A549 (cell line): ENCODE data around the gene SLC46A2. TPM values are rescaled to one million over a fixed set of nuclear protein-coding genes. Genes with fewer than 3 reads are reported as not detected.

ENCODE experiments used
- ATAC-seq, 2 experiments: fragments of 200-7000 bp in 1 of 2; fragments of >200 bp in 1 of 2; cut with Nextera tagmentation in 1 of 2; cut with Tn5 transposase in 1 of 2; 3 replicates each; pipeline versions ENCODE4 v1.8.0 to v1.9.1; 2018 to 2020; ENCODE audit warnings: mild to moderate bottlenecking in 1 of 2, moderate library complexity in 1 of 2
- CTCF ChIA-PET: fragments of 300-600 bp; sonication (Branson Sonifier 250); formaldehyde crosslinking; extraction: SDS; loops from one replicate; lab custom pipeline; 2021; ENCODE audit warnings: antibody characterized with exemption, inconsistent platforms; lab: Yijun Ruan, JAX
- POLR2A ChIA-PET: fragments of 350-600 bp; formaldehyde crosslinking; extraction: SDS; loops from one replicate; lab custom pipeline; 2021; ENCODE audit warnings: antibody characterized with exemption, inconsistent platforms; lab: Yijun Ruan, JAX
- DNase-seq, 2 experiments: peaks; one replicate each; pipeline versions ENCODE4 v3.0.0 to v3.0.0-alpha.2; 2011 to 2016; ENCODE audit warnings: low read depth in 1 of 2, low spot score in 1 of 2
- FAIRE-seq: peaks from 2 replicates; lab custom pipeline; 2011; peaks lifted over from hg19 to GRCh38; lab: Jason Lieb, UNC
- H3K27ac ChIP-seq, 2 experiments: fragments of >200 bp; sonication (Bioruptor Twin); formaldehyde crosslinking; 3 replicates each; pipeline ENCODE4 v1.5.1; 2016 to 2017
- H3K4me1 ChIP-seq: fragments of >200 bp; sonication (Bioruptor Twin); formaldehyde crosslinking; 3 replicates; pipeline ENCODE4 v1.6.1; 2016
- H3K4me2 ChIP-seq: fragments of >200 bp; sonication (Bioruptor Twin); formaldehyde crosslinking; 3 replicates; pipeline ENCODE4 v1.6.1; 2016
- H3K4me3 ChIP-seq: fragments of >200 bp; sonication (Bioruptor Twin); formaldehyde crosslinking; 3 replicates; pipeline ENCODE4 v1.5.1; 2016
- H3K9me3 ChIP-seq: fragments of >200 bp; sonication (Bioruptor Twin); formaldehyde crosslinking; 3 replicates; pipeline ENCODE4 v1.6.1; 2016
- ATOH8 ChIP-seq: fragments of 250-450 bp; sonication (Bioruptor Pico); IDR thresholded peaks from 2 replicates; pipeline ENCODE4 v1.5.0; 2020; ENCODE audit warnings: low read depth, mild to moderate bottlenecking, moderate library complexity
- BCL3 ChIP-seq: fragments of >200 bp; sonication (Bioruptor Twin); formaldehyde crosslinking; IDR thresholded peaks from 3 replicates; pipeline ENCODE4 v1.6.1; 2016
- CBX8 ChIP-seq: fragments of 200-600 bp; sonication (generic); IDR thresholded peaks from 2 replicates; pipeline ENCODE4 v1.6.1; 2016
- CHD2 ChIP-seq: fragments of 150-350 bp; IDR thresholded peaks from 2 replicates; pipeline ENCODE4 v1.6.1; 2014; ENCODE audit warnings: low read length; ENCODE audit not compliant: partially characterized antibody
- EHF ChIP-seq: fragments of 250-450 bp; sonication (Bioruptor Pico); IDR thresholded peaks from 2 replicates; pipeline ENCODE4 v1.5.0; 2020; ENCODE audit warnings: mild to moderate bottlenecking
- EP300 ChIP-seq, 2 experiments: fragments of >200 bp; sonication (Bioruptor Twin); formaldehyde crosslinking; IDR thresholded peaks; 2 replicates in 1 of 2; 3 replicates in 1 of 2; pipeline ENCODE4 v1.6.1; 2016 to 2017
- ESRRA ChIP-seq: fragments of 150-350 bp; IDR thresholded peaks from 2 replicates; pipeline ENCODE4 v1.6.1; 2014; ENCODE audit warnings: mild to moderate bottlenecking, low read length, borderline replicate concordance
- FOSB ChIP-seq: fragments of 250-450 bp; sonication (Bioruptor Pico); IDR thresholded peaks from 2 replicates; pipeline ENCODE4 v1.5.0; 2020; ENCODE audit warnings: mild to moderate bottlenecking, moderate library complexity
- GATA3 ChIP-seq: IDR thresholded peaks from 2 replicates; pipeline ENCODE4 v1.6.1; 2012; ENCODE audit warnings: borderline replicate concordance
- HDAC2 ChIP-seq: fragments of 200-600 bp; sonication (generic); IDR thresholded peaks from 2 replicates; pipeline ENCODE4 v1.6.1; 2016
- HOXA7 ChIP-seq: fragments of 250-450 bp; sonication (Bioruptor Pico); IDR thresholded peaks from 2 replicates; pipeline ENCODE4 v1.5.0; 2020; ENCODE audit warnings: mild to moderate bottlenecking, moderate library complexity
- HOXB13 ChIP-seq: fragments of 250-450 bp; sonication (Bioruptor Pico); IDR thresholded peaks from 2 replicates; pipeline ENCODE4 v1.5.0; 2020; ENCODE audit warnings: low read depth, mild to moderate bottlenecking, moderate library complexity
- JUNB ChIP-seq: fragments of >200 bp; sonication (Bioruptor Twin); formaldehyde crosslinking; IDR thresholded peaks from 2 replicates; pipeline ENCODE4 v1.6.1; 2016
- KDM1A ChIP-seq: fragments of 200-600 bp; sonication (generic); IDR thresholded peaks from 2 replicates; pipeline ENCODE4 v1.6.1; 2016; ENCODE audit warnings: low read depth, mild to moderate bottlenecking
- MAZ ChIP-seq: fragments of 150-350 bp; IDR thresholded peaks from 2 replicates; pipeline ENCODE4 v1.6.1; 2014; ENCODE audit warnings: antibody characterized with exemption, low read depth, low read length, borderline replicate concordance
- MYC ChIP-seq: IDR thresholded peaks from 2 replicates; pipeline ENCODE4 v1.6.1; 2012; ENCODE audit warnings: mild to moderate bottlenecking, inconsistent platforms, low read length, improper control_type of control experiment, borderline replicate concordance
- NPAS2 ChIP-seq: fragments of 250-450 bp; sonication (Bioruptor Pico); IDR thresholded peaks from 2 replicates; pipeline ENCODE4 v1.8.0; 2022; ENCODE audit warnings: mild to moderate bottlenecking, moderate library complexity, borderline replicate concordance
- NR3C1 ChIP-seq: fragments of >200 bp; sonication (Bioruptor Twin); formaldehyde crosslinking; IDR thresholded peaks from 3 replicates; pipeline ENCODE4 v1.6.1; 2017
- PBX3 ChIP-seq: IDR thresholded peaks from 2 replicates; pipeline ENCODE4 v1.6.1; 2012
- PHF8 ChIP-seq: fragments of 200-600 bp; sonication (generic); IDR thresholded peaks from 2 replicates; pipeline ENCODE4 v1.6.1; 2016; ENCODE audit warnings: low read depth, mild to moderate bottlenecking, antibody characterized with exemption, moderate library complexity, borderline replicate concordance
- POLR2A ChIP-seq: IDR thresholded peaks from 2 replicates; pipeline ENCODE4 v1.6.1; 2012; ENCODE audit warnings: mild to moderate bottlenecking, low read length
- POLR2AphosphoS2 ChIP-seq: conservative IDR thresholded peaks from 2 replicates; pipeline ENCODE4 v1.6.1; 2012; ENCODE audit warnings: low read length, improper control_type of control experiment, inconsistent platforms
- RARB ChIP-seq: fragments of 250-450 bp; sonication (Bioruptor Pico); IDR thresholded peaks from 2 replicates; pipeline ENCODE4 v1.8.0; 2021; ENCODE audit warnings: mild to moderate bottlenecking, moderate library complexity
- RCOR1 ChIP-seq: fragments of 150-350 bp; IDR thresholded peaks from 2 replicates; pipeline ENCODE4 v1.6.1; 2014; ENCODE audit warnings: antibody characterized with exemption, low read length, low read depth
- RFX5 ChIP-seq: fragments of 450-650 bp; IDR thresholded peaks from 2 replicates; pipeline ENCODE4 v1.7.1; 2014; ENCODE audit warnings: antibody characterized with exemption, mild to moderate bottlenecking, moderate library complexity
- RNF2 ChIP-seq: fragments of 200-600 bp; sonication (generic); IDR thresholded peaks from 2 replicates; pipeline ENCODE4 v1.6.1; 2016; ENCODE audit warnings: low read depth, mild to moderate bottlenecking, antibody characterized with exemption, moderate library complexity, borderline replicate concordance
- SREBF2 ChIP-seq: fragments of 450-650 bp; IDR thresholded peaks from 2 replicates; pipeline ENCODE4 v1.6.1; 2014; ENCODE audit warnings: mild to moderate bottlenecking, moderate library complexity
- TFCP2L1 ChIP-seq: fragments of 250-450 bp; sonication (Bioruptor Pico); IDR thresholded peaks from 2 replicates; pipeline ENCODE4 v1.5.0; 2021; ENCODE audit warnings: mild to moderate bottlenecking
- USF2 ChIP-seq: fragments of 450-650 bp; IDR thresholded peaks from 2 replicates; pipeline ENCODE4 v1.6.1; 2014; ENCODE audit warnings: antibody characterized with exemption
- ZC3H11A ChIP-seq: fragments of 450-650 bp; IDR thresholded peaks from 2 replicates; pipeline ENCODE4 v1.6.1; 2014; ENCODE audit warnings: antibody characterized with exemption, mild to moderate bottlenecking
- ZFP36 ChIP-seq: fragments of 450-650 bp; IDR thresholded peaks from 2 replicates; pipeline ENCODE4 v1.6.1; 2014; ENCODE audit warnings: borderline replicate concordance; ENCODE audit not compliant: partially characterized antibody
- whole genome bisulfite sequencing: methylation state at CpG from one replicate; pipeline ENCODE4 v1.1.6; 2017; ENCODE audit errors: missing lambda C conversion rate; 5-methylcytosine and 5-hydroxymethylcytosine counted together
- polyA plus RNA-seq, 4 experiments: library from polyadenylated mRNA; depleted of rRNA in 3 of 4; stranded (reverse); fragments of >200 nt; fragmentation: RNase III in 1 of 4; extraction: RNeasy Plus Mini Kit Qiagen cat#74134 plus additional on column Dnase treatment in 1 of 4; gene quantifications; 2 replicates in 3 of 4; 3 replicates in 1 of 4; pipeline ENCODE4 v1.2.3, GENCODE V29; 2011 to 2017
- TF ChIP-seq, protein P1 (sequence below): IDR thresholded peaks from 2 replicates; pipeline ENCODE4 v1.6.1; 2012

The SLC46A2 gene
- polyA plus RNA-seq, 2 of the 4 experiments (the other 2 are of a cell fraction): not detected

- DNase-seq (no peak), ATAC-seq (no peak), FAIRE-seq (no peak)
- CTCF ChIA-PET: interaction anchor here (0.9 to 2.6 kb wide), 4 partner anchors 9 to 46 kb away, joined by 3 to 11 read pairs (median 6); no protein-coding TSS in a partner anchor
- POLR2A ChIA-PET: no interaction called here
- Histone ChIP-seq H3K4me1 (no peaks in the 10 kb centered on the region), H3K4me3 (no peak overlapping the region), H3K27ac (no peak overlapping the region), H3K4me2 (no peak overlapping the region), H3K9me3 (no peaks in the 10 kb centered on the region)
- TF ChIP-seq HDAC2 (no peak), NPAS2 (CRISPR knock-in tag) (no peak), SREBF2 (no peak), BCL3 (no peak), HOXB13 (CRISPR knock-in tag) (no peak), EHF (CRISPR knock-in tag) (no peak), RARB (CRISPR knock-in tag) (no peak), ZFP36 (no peak), RFX5 (no peak), TFCP2L1 (CRISPR knock-in tag) (no peak), EP300 (IDR thresholded peaks at IDR 0.05) (no peak), CBX8 (no peak), JUNB (no peak), CHD2 (no peak), POLR2AphosphoS2 (no peak), GATA3 (no peak)
- TF ChIP-seq, protein P1, sequence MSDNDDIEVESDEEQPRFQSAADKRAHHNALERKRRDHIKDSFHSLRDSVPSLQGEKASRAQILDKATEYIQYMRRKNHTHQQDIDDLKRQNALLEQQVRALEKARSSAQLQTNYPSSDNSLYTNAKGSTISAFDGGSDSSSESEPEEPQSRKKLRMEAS: no peak
- WGBS: 85% methylated on average over 14 of the region's 14 CpGs
These were observed 33.8 kb downstream of the SLC46A2 start for GRCh38 chr9:112856843-112857242.

DNA sequence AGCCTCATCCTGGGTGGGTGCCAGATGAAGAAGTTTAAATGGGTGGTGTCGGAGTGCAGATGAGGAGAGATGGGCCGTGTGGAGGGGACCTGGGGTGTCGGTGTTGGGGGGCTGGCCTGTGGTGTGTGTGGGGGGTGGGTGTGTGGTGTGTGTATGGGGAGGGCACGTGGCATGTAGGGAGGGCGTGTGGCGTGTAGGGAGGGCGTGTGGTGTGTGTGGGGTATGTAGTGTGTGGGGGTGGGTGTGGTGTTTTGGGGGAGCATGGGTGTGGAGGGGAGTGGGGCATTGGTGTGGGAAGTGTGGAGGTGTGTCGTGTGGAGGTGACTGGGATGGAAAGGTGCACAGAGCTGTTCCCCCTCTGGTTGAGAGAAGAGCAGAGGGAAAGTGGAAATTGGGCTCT is 34.5 kb downstream of the SLC46A2 start:
- DNase-seq: no peak
- Histone ChIP-seq H3K27ac (no peak overlapping the region), H3K4me2 (no peak overlapping the region)
- no peak for FAIRE-seq
- no peak for ATAC-seq
- TF ChIP-seq USF2 (no peak), ZC3H11A (no peak), RCOR1 (no peak), HDAC2 (no peak), RFX5 (no peak), HOXB13 (CRISPR knock-in tag) (no peak), ZFP36 (no peak)
- TF ChIP-seq, all 56 proteins: peak for 0
- POLR2A ChIA-PET: no interaction called here
- Histone ChIP-seq H3K9me3 (no peaks in the 10 kb centered on the region), H3K4me1 (no peaks in the 10 kb centered on the region), H3K4me3 (no peak overlapping the region)
- CTCF ChIA-PET: interaction anchor here (1.4 to 2.6 kb wide), 3 partner anchors 8 to 47 kb away, joined by 4 to 11 read pairs (median 6); no protein-coding TSS in a partner anchor
- 75% methylated on average over 5 of the region's 8 CpGs for WGBS

- Histone ChIP-seq H3K4me3 (no peak overlapping the region), H3K9me3 (no peaks in the 10 kb centered on the region), H3K4me1 (no peaks in the 10 kb centered on the region), H3K27ac (no peak overlapping the region), H3K4me2 (no peak overlapping the region)
- FAIRE-seq (no peak), ATAC-seq (no peak), DNase-seq (no peak)
- TF ChIP-seq MYC (no peak), RCOR1 (no peak), RFX5 (no peak), PBX3 (no peak), HOXA7 (CRISPR knock-in tag) (no peak), POLR2A (no peak), PHF8 (no peak), FOSB (CRISPR knock-in tag) (no peak), NR3C1 (no peak), ESRRA (no peak), KDM1A (no peak), ATOH8 (no peak), MAZ (no peak), RNF2 (no peak)
- CTCF ChIA-PET: interaction anchor here (0.9 to 2.6 kb wide), 4 partner anchors 9 to 48 kb away, joined by 3 to 11 read pairs (median 5); no protein-coding TSS in a partner anchor
- 79% methylated on average over 9 of the region's 10 CpGs for WGBS
- POLR2A ChIA-PET: no interaction called here
These were observed 36.0 kb downstream of the SLC46A2 start for GRCh38 chr9:112854657-112855056.
